ENCODE results near the gene SLC6A17. TPM values are rescaled to one million over a fixed set of nuclear protein-coding genes. Genes with fewer than 3 reads are reported as not detected.

Gene SLC6A17
- total RNA-seq, 1 donor from 2014 or later, result 46.1 TPM

DNA sequence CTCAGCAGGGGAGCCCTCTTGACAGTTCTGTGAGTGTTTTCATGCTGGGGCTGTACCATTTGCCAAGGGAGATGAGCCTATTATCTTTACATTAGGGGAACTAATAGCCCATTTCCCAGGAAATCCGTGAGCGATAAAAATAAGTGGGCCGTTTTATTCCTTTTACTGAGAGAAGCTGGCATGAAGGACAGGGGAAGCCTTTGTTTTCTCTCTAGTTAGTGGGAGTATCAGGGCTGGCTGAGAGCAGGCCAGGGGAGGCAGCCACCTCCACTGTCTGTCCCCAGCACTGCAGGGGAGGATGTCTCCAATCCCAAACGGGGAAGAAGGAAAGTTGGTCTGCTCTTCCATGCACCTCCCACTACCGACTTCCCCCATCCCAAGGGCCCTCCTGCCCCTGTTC lies 35.5 kb upstream of the SLC6A17 start:
- no peaks in the 10 kb centered on the region for H3K36me3 Mint-ChIP-seq (ENCODE audit: low read depth, unreplicated experiment)
- H3K9me3 Mint-ChIP-seq (ENCODE audit: unreplicated experiment), result no peaks in the 10 kb centered on the region
- peaks cover 11% of the 10 kb centered on the region for H3K27me3 Mint-ChIP-seq (ENCODE audit: unreplicated experiment)
- TF ChIP-seq, protein P1, sequence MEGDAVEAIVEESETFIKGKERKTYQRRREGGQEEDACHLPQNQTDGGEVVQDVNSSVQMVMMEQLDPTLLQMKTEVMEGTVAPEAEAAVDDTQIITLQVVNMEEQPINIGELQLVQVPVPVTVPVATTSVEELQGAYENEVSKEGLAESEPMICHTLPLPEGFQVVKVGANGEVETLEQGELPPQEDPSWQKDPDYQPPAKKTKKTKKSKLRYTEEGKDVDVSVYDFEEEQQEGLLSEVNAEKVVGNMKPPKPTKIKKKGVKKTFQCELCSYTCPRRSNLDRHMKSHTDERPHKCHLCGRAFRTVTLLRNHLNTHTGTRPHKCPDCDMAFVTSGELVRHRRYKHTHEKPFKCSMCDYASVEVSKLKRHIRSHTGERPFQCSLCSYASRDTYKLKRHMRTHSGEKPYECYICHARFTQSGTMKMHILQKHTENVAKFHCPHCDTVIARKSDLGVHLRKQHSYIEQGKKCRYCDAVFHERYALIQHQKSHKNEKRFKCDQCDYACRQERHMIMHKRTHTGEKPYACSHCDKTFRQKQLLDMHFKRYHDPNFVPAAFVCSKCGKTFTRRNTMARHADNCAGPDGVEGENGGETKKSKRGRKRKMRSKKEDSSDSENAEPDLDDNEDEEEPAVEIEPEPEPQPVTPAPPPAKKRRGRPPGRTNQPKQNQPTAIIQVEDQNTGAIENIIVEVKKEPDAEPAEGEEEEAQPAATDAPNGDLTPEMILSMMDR (IDR thresholded peaks at IDR 0.05; ENCODE audit: unreplicated experiment), result no peak
- DNase-seq (ENCODE audit: low spot score), result no peak
- H3K27ac Mint-ChIP-seq (ENCODE audit: unreplicated experiment), result no peak overlapping the region
- peaks cover 14% of the 10 kb centered on the region for H3K4me1 Mint-ChIP-seq (ENCODE audit: unreplicated experiment)
- H3K4me3 Mint-ChIP-seq (ENCODE audit: unreplicated experiment), result no peak overlapping the region

DNA sequence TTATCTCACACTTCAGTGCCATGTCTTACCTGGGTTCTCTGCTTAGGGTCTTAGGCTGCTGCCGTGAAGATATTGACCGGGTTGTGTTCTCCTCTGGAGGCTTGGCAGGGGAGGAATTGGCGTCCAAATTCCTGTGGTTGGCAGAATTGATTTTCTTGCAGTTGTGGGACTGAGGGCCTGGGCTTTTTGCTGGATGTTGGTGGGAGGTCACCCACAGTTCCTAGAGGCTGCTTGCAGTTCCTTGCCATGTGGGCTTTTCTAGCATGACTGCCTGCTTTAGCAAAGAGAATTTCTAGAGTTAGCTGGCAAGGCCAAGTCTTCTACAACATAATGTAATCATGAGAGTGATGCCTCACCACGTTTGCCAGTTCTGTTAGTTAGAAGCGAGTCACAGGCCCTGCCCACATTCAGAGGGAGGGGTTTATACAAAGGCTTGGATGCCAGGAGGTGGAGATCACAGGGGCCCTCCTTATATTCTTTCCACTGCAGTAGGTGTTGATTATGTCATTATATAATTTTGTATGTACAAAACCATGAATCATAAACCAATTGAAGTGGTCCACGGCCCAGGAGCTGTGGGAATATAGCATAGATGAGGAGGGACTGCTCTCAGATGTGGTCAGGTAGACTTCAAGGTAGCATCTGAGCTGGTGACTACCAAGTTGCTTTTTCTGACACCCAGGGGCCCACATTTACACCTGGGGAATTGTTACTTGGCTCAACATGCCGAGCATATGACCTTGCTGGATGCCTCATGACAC lies 31.5 kb upstream of the SLC6A17 start:
- peaks cover 3% of the 10 kb centered on the region for H3K9me3 Mint-ChIP-seq (ENCODE audit: unreplicated experiment)
- DNase-seq (ENCODE audit: low spot score), result no peak
- TF ChIP-seq, protein P1 (IDR thresholded peaks at IDR 0.05; ENCODE audit: unreplicated experiment), result no peak
- no peak overlapping the region for H3K4me3 Mint-ChIP-seq (ENCODE audit: unreplicated experiment)
- peaks cover 10% of the 10 kb centered on the region for H3K27me3 Mint-ChIP-seq (ENCODE audit: unreplicated experiment)
- peaks cover 7% of the 10 kb centered on the region for H3K36me3 Mint-ChIP-seq (ENCODE audit: low read depth, unreplicated experiment)
- no peak overlapping the region for H3K27ac Mint-ChIP-seq (ENCODE audit: unreplicated experiment)
- peaks cover 6% of the 10 kb centered on the region for H3K4me1 Mint-ChIP-seq (ENCODE audit: unreplicated experiment)

GRCh38 chr1:110119843-110120242 lies 30.5 kb upstream of the SLC6A17 start:
- no peak for DNase-seq (ENCODE audit: low spot score)
- H3K27ac Mint-ChIP-seq (ENCODE audit: unreplicated experiment), result no peak overlapping the region
- TF ChIP-seq, protein P1 (IDR thresholded peaks at IDR 0.05; ENCODE audit: unreplicated experiment), result no peak
- H3K9me3 Mint-ChIP-seq (ENCODE audit: unreplicated experiment), result peaks cover 3% of the 10 kb centered on the region
- H3K27me3 Mint-ChIP-seq (ENCODE audit: unreplicated experiment), result peaks cover 10% of the 10 kb centered on the region
- no peaks in the 10 kb centered on the region for H3K4me1 Mint-ChIP-seq (ENCODE audit: unreplicated experiment)
- peaks cover 9% of the 10 kb centered on the region for H3K36me3 Mint-ChIP-seq (ENCODE audit: low read depth, unreplicated experiment)
- no peak overlapping the region for H3K4me3 Mint-ChIP-seq (ENCODE audit: unreplicated experiment)

DNA sequence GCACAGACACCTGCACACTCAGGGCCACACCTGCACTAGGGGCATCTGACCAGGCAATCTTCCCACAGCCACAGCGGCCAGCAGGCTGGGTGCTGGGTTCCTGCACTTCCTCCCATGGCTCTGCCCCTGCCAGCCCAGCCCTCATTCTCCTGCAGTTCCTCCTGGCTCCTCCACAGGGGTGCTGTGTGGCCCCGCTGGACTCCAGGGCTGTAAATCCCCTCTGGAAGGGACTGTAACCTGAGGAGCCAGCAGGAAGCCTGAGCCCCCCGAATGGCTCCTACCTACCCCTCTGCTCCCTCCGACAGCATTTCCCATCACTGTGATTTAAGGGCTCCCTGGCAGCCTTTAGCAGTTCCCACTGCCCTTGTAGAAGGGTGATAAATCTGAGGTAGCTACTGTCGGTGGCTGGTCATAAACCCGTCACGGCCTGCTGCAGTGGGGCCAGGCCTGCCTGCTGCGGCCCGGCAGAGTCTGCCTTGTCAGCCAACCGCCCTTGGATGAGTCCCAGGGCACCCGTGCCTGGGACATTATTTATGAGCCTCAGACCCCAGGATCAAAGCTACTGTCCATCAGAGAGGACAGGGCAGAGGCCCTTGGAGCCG lies 29.2 kb upstream of the SLC6A17 start:
- TF ChIP-seq, protein P1 (IDR thresholded peaks at IDR 0.05; ENCODE audit: unreplicated experiment), result no peak
- Mint-ChIP-seq H3K4me1 (ENCODE audit: unreplicated experiment) (no peaks in the 10 kb centered on the region), H3K9me3 (ENCODE audit: unreplicated experiment) (peaks cover 3% of the 10 kb centered on the region), H3K27me3 (ENCODE audit: unreplicated experiment) (peaks cover 10% of the 10 kb centered on the region), H3K4me3 (ENCODE audit: unreplicated experiment) (no peak overlapping the region), H3K27ac (ENCODE audit: unreplicated experiment) (no peak overlapping the region), H3K36me3 (ENCODE audit: low read depth, unreplicated experiment) (peaks cover 13% of the 10 kb centered on the region)
- no peak for DNase-seq (ENCODE audit: low spot score)

GRCh38 chr1:110123224-110123623 lies 27.1 kb upstream of the SLC6A17 start:
- H3K9me3 Mint-ChIP-seq (ENCODE audit: unreplicated experiment), result peaks cover 3% of the 10 kb centered on the region
- H3K4me1 Mint-ChIP-seq (ENCODE audit: unreplicated experiment), result no peaks in the 10 kb centered on the region
- TF ChIP-seq, protein P1 (IDR thresholded peaks at IDR 0.05; ENCODE audit: unreplicated experiment), result no peak
- H3K4me3 Mint-ChIP-seq (ENCODE audit: unreplicated experiment), result no peak overlapping the region
- H3K27me3 Mint-ChIP-seq (ENCODE audit: unreplicated experiment), result peaks cover 12% of the 10 kb centered on the region
- DNase-seq (ENCODE audit: low spot score), result no peak
- H3K27ac Mint-ChIP-seq (ENCODE audit: unreplicated experiment), result no peak overlapping the region
- H3K36me3 Mint-ChIP-seq (ENCODE audit: low read depth, unreplicated experiment), result peaks cover 13% of the 10 kb centered on the region

All from endothelial cell (in vitro differentiated cells).